Parathyroid adenoma (tissue), 2 donors: ENCODE results near the gene CNR1.

ENCODE experiments used
- H2AFZ ChIP-seq: fragments of 300-600 bp; sonication (generic); one replicate; pipeline ENCODE4 v1.7.0; 2017; ENCODE audit warnings: antibody characterized with exemption, mild to moderate bottlenecking
- H3K27ac ChIP-seq: fragments of 300-600 bp; sonication (generic); one replicate; pipeline ENCODE4 v1.7.0; 2017
- H3K27me3 ChIP-seq: fragments of 300-600 bp; sonication (generic); one replicate; pipeline ENCODE4 v1.7.0; 2017; ENCODE audit warnings: low read length; ENCODE audit not compliant: control insufficient read depth, insufficient read depth
- H3K36me3 ChIP-seq: fragments of 300-600 bp; sonication (generic); one replicate; pipeline ENCODE4 v1.7.0; 2017; ENCODE audit warnings: low read length; ENCODE audit not compliant: control insufficient read depth, insufficient read depth
- H3K4me1 ChIP-seq: fragments of 300-600 bp; sonication (generic); one replicate; pipeline ENCODE4 v1.7.0; 2017; ENCODE audit warnings: control low read depth
- H3K4me2 ChIP-seq: fragments of 300-600 bp; sonication (generic); one replicate; pipeline ENCODE4 v1.7.0; 2017; ENCODE audit warnings: low read length
- H3K4me3 ChIP-seq: fragments of 300-600 bp; sonication (generic); one replicate; pipeline ENCODE4 v1.7.0; 2017; ENCODE audit warnings: low read depth, low read length
- H3K79me2 ChIP-seq: fragments of 300-600 bp; sonication (generic); one replicate; pipeline ENCODE4 v1.7.0; 2017; ENCODE audit warnings: control low read depth
- H3K9ac ChIP-seq: fragments of 300-600 bp; sonication (generic); one replicate; pipeline ENCODE4 v1.7.0; 2017; ENCODE audit warnings: mild to moderate bottlenecking
- H3K9me3 ChIP-seq: fragments of 300-600 bp; sonication (generic); one replicate; pipeline ENCODE4 v1.7.0; 2017; ENCODE audit warnings: low read length; ENCODE audit not compliant: control insufficient read depth
- TF ChIP-seq, protein P1 (sequence below): fragments of 300-600 bp; sonication (generic); IDR thresholded peaks from one replicate; pipeline ENCODE4 v1.7.0; 2017; ENCODE audit warnings: antibody characterized with exemption, mild to moderate bottlenecking
- donor health status: primary hyperparathyroidism.

Gene CNR1

DNA sequence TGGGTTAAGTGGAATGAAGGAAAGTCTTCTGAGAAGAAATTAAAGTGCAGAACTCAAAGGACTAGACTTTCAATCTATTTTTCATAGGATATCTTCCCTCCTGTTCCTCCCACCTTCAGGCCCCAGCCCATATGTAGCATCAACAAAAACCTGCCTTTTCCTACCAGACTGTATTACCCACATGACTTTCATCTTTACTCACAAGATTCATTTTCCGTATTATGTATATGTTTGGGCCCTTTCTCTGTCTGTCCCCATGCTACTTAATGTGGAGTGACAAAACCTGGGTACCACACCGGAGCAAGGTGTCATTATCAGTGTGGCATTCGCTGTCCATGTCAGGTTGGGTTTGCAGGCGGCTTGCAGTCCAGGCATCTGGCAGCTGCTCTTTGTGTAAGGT lies 18.8 kb upstream of the CNR1 start:
- H3K9me3 ChIP-seq, result no peaks in the 10 kb centered on the region
- H3K27me3 ChIP-seq, result no peaks in the 10 kb centered on the region
- no peak overlapping the region for H3K4me3 ChIP-seq
- H3K9ac ChIP-seq, result no peak overlapping the region
- no peak overlapping the region for H3K27ac ChIP-seq
- H2AFZ ChIP-seq, result no peak overlapping the region
- no peaks in the 10 kb centered on the region for H3K4me1 ChIP-seq
- H3K4me2 ChIP-seq, result no peak overlapping the region
- TF ChIP-seq, protein P1, sequence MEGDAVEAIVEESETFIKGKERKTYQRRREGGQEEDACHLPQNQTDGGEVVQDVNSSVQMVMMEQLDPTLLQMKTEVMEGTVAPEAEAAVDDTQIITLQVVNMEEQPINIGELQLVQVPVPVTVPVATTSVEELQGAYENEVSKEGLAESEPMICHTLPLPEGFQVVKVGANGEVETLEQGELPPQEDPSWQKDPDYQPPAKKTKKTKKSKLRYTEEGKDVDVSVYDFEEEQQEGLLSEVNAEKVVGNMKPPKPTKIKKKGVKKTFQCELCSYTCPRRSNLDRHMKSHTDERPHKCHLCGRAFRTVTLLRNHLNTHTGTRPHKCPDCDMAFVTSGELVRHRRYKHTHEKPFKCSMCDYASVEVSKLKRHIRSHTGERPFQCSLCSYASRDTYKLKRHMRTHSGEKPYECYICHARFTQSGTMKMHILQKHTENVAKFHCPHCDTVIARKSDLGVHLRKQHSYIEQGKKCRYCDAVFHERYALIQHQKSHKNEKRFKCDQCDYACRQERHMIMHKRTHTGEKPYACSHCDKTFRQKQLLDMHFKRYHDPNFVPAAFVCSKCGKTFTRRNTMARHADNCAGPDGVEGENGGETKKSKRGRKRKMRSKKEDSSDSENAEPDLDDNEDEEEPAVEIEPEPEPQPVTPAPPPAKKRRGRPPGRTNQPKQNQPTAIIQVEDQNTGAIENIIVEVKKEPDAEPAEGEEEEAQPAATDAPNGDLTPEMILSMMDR, result no peak
- no peaks in the 10 kb centered on the region for H3K36me3 ChIP-seq
- H3K79me2 ChIP-seq, result no peaks in the 10 kb centered on the region

DNA sequence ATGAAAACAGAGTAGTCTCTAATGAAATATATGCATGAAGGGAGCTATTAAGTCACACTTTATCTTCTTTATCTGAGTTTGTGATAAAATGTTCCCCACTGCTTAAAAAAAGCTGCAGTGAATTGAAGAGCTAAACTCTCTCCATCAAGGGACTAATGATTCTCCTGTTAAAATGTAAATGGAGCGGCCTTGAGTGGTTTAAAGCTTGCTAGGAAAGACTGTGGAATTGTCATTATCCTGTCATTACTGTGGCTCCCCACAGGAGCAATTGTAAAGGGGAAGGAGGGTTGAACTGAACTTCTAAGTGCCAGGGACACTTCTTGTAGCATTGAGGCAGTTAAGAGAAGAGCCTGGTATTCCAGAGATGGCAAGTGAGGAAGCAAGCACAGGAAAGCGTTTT lies 17.3 kb upstream of the CNR1 start:
- H2AFZ ChIP-seq, result no peak overlapping the region
- no peak overlapping the region for H3K27ac ChIP-seq
- no peaks in the 10 kb centered on the region for H3K9me3 ChIP-seq
- H3K4me2 ChIP-seq, result no peak overlapping the region
- H3K79me2 ChIP-seq, result no peaks in the 10 kb centered on the region
- H3K4me3 ChIP-seq, result no peak overlapping the region
- no peaks in the 10 kb centered on the region for H3K4me1 ChIP-seq
- TF ChIP-seq, protein P1, result no peak
- H3K27me3 ChIP-seq, result no peaks in the 10 kb centered on the region
- no peaks in the 10 kb centered on the region for H3K36me3 ChIP-seq
- no peak overlapping the region for H3K9ac ChIP-seq

- TF ChIP-seq, protein P1, result no peak
- Histone ChIP-seq H3K9me3 (no peaks in the 10 kb centered on the region), H3K79me2 (no peaks in the 10 kb centered on the region), H3K27me3 (no peaks in the 10 kb centered on the region), H3K9ac (no peak overlapping the region), H2AFZ (no peak overlapping the region), H3K27ac (no peak overlapping the region), H3K4me2 (no peak overlapping the region), H3K4me3 (no peak overlapping the region), H3K4me1 (no peaks in the 10 kb centered on the region), H3K36me3 (no peaks in the 10 kb centered on the region)
Measured at GRCh38 chr6:88179692-88180091, 13.5 kb upstream of the CNR1 start.

- Histone ChIP-seq H3K4me3 (no peak overlapping the region), H3K9ac (no peak overlapping the region), H3K36me3 (no peaks in the 10 kb centered on the region), H2AFZ (no peak overlapping the region), H3K79me2 (no peaks in the 10 kb centered on the region), H3K4me2 (no peak overlapping the region), H3K27ac (no peak overlapping the region), H3K9me3 (no peaks in the 10 kb centered on the region), H3K4me1 (no peaks in the 10 kb centered on the region), H3K27me3 (no peaks in the 10 kb centered on the region)
- TF ChIP-seq, protein P1, result no peak
Measured at GRCh38 chr6:88177961-88178464, 11.9 kb upstream of the CNR1 start.

DNA sequence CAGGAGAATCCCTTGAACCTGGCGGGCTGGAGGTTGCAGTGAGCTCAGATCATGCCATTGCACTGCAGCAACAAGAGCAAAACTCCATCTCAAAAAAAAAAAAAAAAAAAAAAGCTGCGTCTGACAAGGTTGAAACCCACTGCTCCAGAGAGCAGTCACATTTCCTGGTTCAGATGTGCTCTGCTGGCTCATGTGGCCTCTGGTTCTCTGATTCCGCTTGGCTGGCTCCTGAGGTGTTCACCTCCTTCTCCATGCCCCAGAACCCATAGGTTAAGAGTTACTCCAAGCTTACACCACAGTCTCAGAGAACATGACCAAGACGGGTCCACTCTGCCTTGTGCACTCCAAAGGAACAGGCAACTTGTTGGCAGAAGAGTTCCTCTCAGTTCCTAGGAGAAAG lies 8.8 kb upstream of the CNR1 start:
- no peaks in the 10 kb centered on the region for H3K4me1 ChIP-seq
- H3K4me2 ChIP-seq, result no peak overlapping the region
- H3K27me3 ChIP-seq, result no peaks in the 10 kb centered on the region
- no peak overlapping the region for H3K4me3 ChIP-seq
- H3K36me3 ChIP-seq, result no peaks in the 10 kb centered on the region
- no peak overlapping the region for H2AFZ ChIP-seq
- H3K9me3 ChIP-seq, result no peaks in the 10 kb centered on the region
- H3K79me2 ChIP-seq, result no peaks in the 10 kb centered on the region
- TF ChIP-seq, protein P1, result no peak
- no peak overlapping the region for H3K9ac ChIP-seq
- H3K27ac ChIP-seq, result no peak overlapping the region
